Trophoblast cell (in vitro differentiated cells and primary cell): ENCODE measurements around the gene RPL5.

ENCODE experiments used
- DNase-seq, 2 donors: peaks; one replicate each; pipeline ENCODE4 v3.0.0-alpha.2; 2016
- H2AFZ ChIP-seq: 2 replicates; pipeline ENCODE4 v1.6.1; 2013; ENCODE audit warnings: low read length, moderate library complexity, mild to moderate bottlenecking; ENCODE audit not compliant: insufficient read depth, poor library complexity
- H2AK5ac ChIP-seq: 2 replicates; pipeline ENCODE4 v1.6.1; 2013; ENCODE audit warnings: mild to moderate bottlenecking, low read length
- H2BK120ac ChIP-seq: 2 replicates; pipeline ENCODE4 v1.6.1; 2013; ENCODE audit warnings: low read length, mild to moderate bottlenecking, moderate library complexity; ENCODE audit not compliant: insufficient read depth, poor library complexity
- H2BK12ac ChIP-seq: 2 replicates; pipeline ENCODE4 v1.6.1; 2013; ENCODE audit warnings: mild to moderate bottlenecking, low read length, moderate library complexity
- H2BK5ac ChIP-seq: 2 replicates; pipeline ENCODE4 v1.6.1; 2013; ENCODE audit warnings: low read length, low read depth, moderate library complexity, mild to moderate bottlenecking; ENCODE audit not compliant: poor library complexity
- H3K14ac ChIP-seq: 2 replicates; pipeline ENCODE4 v1.6.1; 2013; ENCODE audit warnings: mild to moderate bottlenecking, low read length
- H3K18ac ChIP-seq: 2 replicates; pipeline ENCODE4 v1.6.1; 2013; ENCODE audit warnings: mild to moderate bottlenecking, low read length
- H3K23ac ChIP-seq: 2 replicates; pipeline ENCODE4 v1.6.1; 2013; ENCODE audit warnings: low read length
- H3K27ac ChIP-seq: 2 replicates; pipeline ENCODE4 v1.5.1; 2013; ENCODE audit warnings: low read depth, mild to moderate bottlenecking, inconsistent platforms, low read length, moderate library complexity
- H3K27me3 ChIP-seq: 2 replicates; pipeline ENCODE4 v1.6.1; 2013; ENCODE audit warnings: inconsistent platforms, mild to moderate bottlenecking, low read length, moderate library complexity; ENCODE audit not compliant: insufficient read depth
- H3K36me3 ChIP-seq, 2 experiments: 1 replicate in 1 of 2; 2 replicates in 1 of 2; pipeline ENCODE4 v1.6.1; 2013; ENCODE audit warnings: low read length in 2 of 2, mild to moderate bottlenecking in 2 of 2, moderate library complexity in 1 of 2; ENCODE audit not compliant: insufficient read depth in 2 of 2, control insufficient read depth in 1 of 2
- H3K4ac ChIP-seq: 2 replicates; pipeline ENCODE4 v1.6.1; 2013; ENCODE audit warnings: low read depth, mild to moderate bottlenecking, low read length, moderate library complexity
- H3K4me1 ChIP-seq, 2 experiments: 1 replicate in 1 of 2; 2 replicates in 1 of 2; pipeline ENCODE4 v1.6.1; 2013; ENCODE audit warnings: low read length in 2 of 2, mild to moderate bottlenecking in 2 of 2, moderate library complexity in 1 of 2; ENCODE audit not compliant: insufficient read depth in 2 of 2, control insufficient read depth in 1 of 2
- H3K4me2 ChIP-seq: 2 replicates; pipeline ENCODE4 v1.6.1; 2013; ENCODE audit warnings: inconsistent platforms, mild to moderate bottlenecking, low read length, moderate library complexity
- H3K4me3 ChIP-seq: 2 replicates; pipeline ENCODE4 v1.5.1; 2013; ENCODE audit warnings: mild to moderate bottlenecking, low read depth, low read length, inconsistent platforms
- H3K79me1 ChIP-seq: one replicate; pipeline ENCODE4 v1.6.1; 2013; ENCODE audit warnings: low read length
- H3K79me2 ChIP-seq: 2 replicates; pipeline ENCODE4 v1.6.1; 2013; ENCODE audit warnings: low read length, mild to moderate bottlenecking; ENCODE audit not compliant: control insufficient read depth, insufficient read depth, poor library complexity
- H3K9ac ChIP-seq: 2 replicates; pipeline ENCODE4 v1.6.1; 2013; ENCODE audit warnings: mild to moderate bottlenecking, low read length
- H3K9me3 ChIP-seq: 2 replicates; pipeline ENCODE4 v1.6.1; 2013; ENCODE audit warnings: low read depth, mild to moderate bottlenecking, control low read depth, inconsistent platforms, low read length; ENCODE audit not compliant: insufficient read depth
- H4K12ac ChIP-seq: 2 replicates; pipeline ENCODE4 v1.6.1; 2013; ENCODE audit warnings: low read depth, mild to moderate bottlenecking, low read length, moderate library complexity
- H4K8ac ChIP-seq: 2 replicates; pipeline ENCODE4 v1.6.1; 2013; ENCODE audit warnings: low read depth, mild to moderate bottlenecking, low read length, moderate library complexity
- H4K91ac ChIP-seq: one replicate; pipeline ENCODE4 v1.6.1; 2013; ENCODE audit warnings: low read depth, mild to moderate bottlenecking, low read length, moderate library complexity
- WGBS: extraction: QIAGEN DNeasy Blood & Tissue Kit; methylation state at CpG from one replicate; pipeline ENCODE4 v1.1.7; 2013; ENCODE audit warnings: missing lambda C conversion rate; ENCODE audit not compliant: insufficient read length, insufficient coverage; ENCODE audit errors: extremely low coverage; 5-methylcytosine and 5-hydroxymethylcytosine counted together

Gene RPL5

DNA sequence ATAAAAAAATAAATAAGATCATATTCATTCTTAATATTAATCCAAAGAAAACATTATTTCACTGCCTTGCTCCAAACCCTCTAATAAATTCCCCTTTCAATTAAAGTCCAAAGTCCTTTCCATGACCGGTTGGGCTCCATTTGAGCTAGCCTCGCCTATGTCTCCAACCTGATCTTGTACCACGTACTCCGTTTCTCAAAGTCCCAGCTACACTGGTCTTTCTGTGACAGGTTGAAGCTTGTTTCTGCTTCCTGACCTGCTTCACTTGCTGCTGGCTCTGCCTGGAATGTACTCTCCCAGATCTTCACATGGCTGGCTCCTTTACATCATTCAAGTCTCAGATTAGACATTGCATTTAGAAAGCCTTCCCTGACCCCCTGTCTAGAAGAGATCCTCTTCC is 16.4 kb downstream of the RPL5 start:
- no peak overlapping the region for H2BK5ac ChIP-seq
- no CpG with 5 or more reads among the region's 4 CpGs for WGBS
- H3K23ac ChIP-seq = no peak overlapping the region
- no peak overlapping the region for H3K27ac ChIP-seq
- no peak overlapping the region for H4K91ac ChIP-seq
- H2AFZ ChIP-seq = no peak overlapping the region
- no peak overlapping the region for H3K4ac ChIP-seq
- H3K27me3 ChIP-seq = no peaks in the 10 kb centered on the region
- no peak overlapping the region for H3K18ac ChIP-seq
- no peak overlapping the region for H3K14ac ChIP-seq
- no peak overlapping the region for H2AK5ac ChIP-seq
- H2BK120ac ChIP-seq = no peak overlapping the region
- no peak overlapping the region for H4K12ac ChIP-seq
- no peaks in the 10 kb centered on the region for H3K9me3 ChIP-seq
- no peak overlapping the region for H3K9ac ChIP-seq
- H3K4me3 ChIP-seq = no peak overlapping the region
- no peaks in the 10 kb centered on the region for H3K79me2 ChIP-seq
- no peak overlapping the region for H4K8ac ChIP-seq
- no peaks in the 10 kb centered on the region for H3K79me1 ChIP-seq
- H3K4me1 ChIP-seq = no peaks in the 10 kb centered on the region
- H2BK12ac ChIP-seq = no peak overlapping the region
- DNase-seq = no peak
- no peak overlapping the region for H3K4me2 ChIP-seq
- peaks cover 2 to 4% of the 10 kb centered on the region in 2 experiments for H3K36me3 ChIP-seq

- H2BK120ac ChIP-seq = no peak overlapping the region
- H3K14ac ChIP-seq = no peak overlapping the region
- DNase-seq = no peak
- H3K4me2 ChIP-seq = no peak overlapping the region
- no peaks in the 10 kb centered on the region for H3K4me1 ChIP-seq
- WGBS = no CpG with 5 or more reads among the region's 3 CpGs
- no peak overlapping the region for H2BK12ac ChIP-seq
- no peak overlapping the region for H3K4ac ChIP-seq
- peaks cover 0 to 2% of the 10 kb centered on the region in 2 experiments for H3K36me3 ChIP-seq
- no peak overlapping the region for H2AFZ ChIP-seq
- H3K27me3 ChIP-seq = no peaks in the 10 kb centered on the region
- H4K91ac ChIP-seq = no peak overlapping the region
- no peak overlapping the region for H3K9ac ChIP-seq
- no peak overlapping the region for H4K8ac ChIP-seq
- H3K18ac ChIP-seq = no peak overlapping the region
- no peaks in the 10 kb centered on the region for H3K9me3 ChIP-seq
- H4K12ac ChIP-seq = no peak overlapping the region
- H3K27ac ChIP-seq = no peak overlapping the region
- no peak overlapping the region for H2AK5ac ChIP-seq
- H3K79me2 ChIP-seq = no peaks in the 10 kb centered on the region
- no peak overlapping the region for H3K4me3 ChIP-seq
- no peaks in the 10 kb centered on the region for H3K79me1 ChIP-seq
- no peak overlapping the region for H2BK5ac ChIP-seq
- H3K23ac ChIP-seq = no peak overlapping the region
Measured at GRCh38 chr1:92850019-92850418, 18.2 kb downstream of the RPL5 start.

DNA sequence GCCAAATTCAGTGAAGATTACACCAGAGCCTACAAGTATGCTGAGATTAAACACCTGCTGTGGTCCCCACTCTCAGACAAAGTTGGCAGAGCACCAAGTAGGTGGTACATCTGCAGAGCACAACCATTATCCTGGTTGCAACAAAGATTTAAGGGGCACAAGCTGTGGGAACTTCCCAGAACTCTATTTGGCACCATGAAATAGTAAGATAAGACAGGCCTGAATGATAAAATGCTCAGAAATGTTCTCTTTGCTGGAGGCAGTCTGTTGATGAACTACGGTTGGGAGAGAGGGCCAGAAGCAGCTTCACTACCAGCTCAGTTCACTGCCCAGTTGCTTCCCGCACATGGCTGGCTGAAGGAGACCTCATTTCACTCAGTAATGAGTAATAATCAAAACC is 19.9 kb downstream of the RPL5 start:
- Histone ChIP-seq H4K91ac (no peak overlapping the region), H2BK12ac (no peak overlapping the region), H3K27ac (no peak overlapping the region), H3K9ac (no peak overlapping the region), H2BK5ac (no peak overlapping the region), H4K8ac (no peak overlapping the region), H4K12ac (no peak overlapping the region), H2BK120ac (no peak overlapping the region), H2AK5ac (no peak overlapping the region), H3K18ac (no peak overlapping the region), H3K79me2 (no peaks in the 10 kb centered on the region), H3K14ac (no peak overlapping the region), H3K4me3 (no peak overlapping the region), H3K4me1 (no peaks in the 10 kb centered on the region), H3K27me3 (no peaks in the 10 kb centered on the region), H3K36me3 (peaks cover 0 to 2% of the 10 kb centered on the region in 2 experiments), H3K4ac (no peak overlapping the region), H3K4me2 (no peak overlapping the region), H3K9me3 (no peaks in the 10 kb centered on the region), H3K79me1 (no peaks in the 10 kb centered on the region), H3K23ac (no peak overlapping the region), H2AFZ (no peak overlapping the region)
- DNase-seq = peak; percentile 67 to 71
- WGBS = no CpG with 5 or more reads among the region's 2 CpGs

- no peak overlapping the region for H2BK5ac ChIP-seq
- no peak overlapping the region for H3K27ac ChIP-seq
- H3K27me3 ChIP-seq = no peaks in the 10 kb centered on the region
- no peaks in the 10 kb centered on the region for H3K79me1 ChIP-seq
- H2BK12ac ChIP-seq = no peak overlapping the region
- no peak overlapping the region for H3K23ac ChIP-seq
- no peak overlapping the region for H3K4ac ChIP-seq
- H3K14ac ChIP-seq = no peak overlapping the region
- no peak overlapping the region for H2AK5ac ChIP-seq
- peaks cover 0 to 2% of the 10 kb centered on the region in 2 experiments for H3K36me3 ChIP-seq
- no peak overlapping the region for H2BK120ac ChIP-seq
- no peaks in the 10 kb centered on the region for H3K79me2 ChIP-seq
- no CpG with 5 or more reads among the region's 2 CpGs for WGBS
- DNase-seq = peak in 1 of 2 donors; percentile 6
- no peaks in the 10 kb centered on the region for H3K9me3 ChIP-seq
- no peak overlapping the region for H3K4me3 ChIP-seq
- H4K91ac ChIP-seq = no peak overlapping the region
- H4K8ac ChIP-seq = no peak overlapping the region
- no peak overlapping the region for H4K12ac ChIP-seq
- H3K4me1 ChIP-seq = no peaks in the 10 kb centered on the region
- no peak overlapping the region for H2AFZ ChIP-seq
- no peak overlapping the region for H3K4me2 ChIP-seq
- no peak overlapping the region for H3K18ac ChIP-seq
- no peak overlapping the region for H3K9ac ChIP-seq
Measured at GRCh38 chr1:92853299-92853698, 21.5 kb downstream of the RPL5 start.
